IMR-90 (cell line): Measurements from ENCODE around the gene FICD. TPM values are rescaled to one million over a fixed set of nuclear protein-coding genes. Genes with fewer than 3 reads are reported as not detected.

Source experiments
- ATAC-seq: fragments of 200-7000 bp; cut with Tn5 transposase; 2 replicates; pipeline ENCODE4 v1.9.1; 2020; ENCODE audit warnings: low read depth, mild to moderate bottlenecking, moderate library complexity
- BruUV-seq: library from RNA; stranded (reverse); fragments of 400-500 nt; replicated peaks from 2 replicates; lab custom pipeline; 2021; lab: Mats Ljungman, UMichigan
- CTCF ChIA-PET: fragments of 300-600 bp; formaldehyde crosslinking; extraction: SDS; loops from one replicate; lab custom pipeline; 2021; ENCODE audit warnings: antibody characterized with exemption; lab: Yijun Ruan, JAX
- POLR2A ChIA-PET: fragments of 300-600 bp; sonication (Branson Sonifier 250); formaldehyde crosslinking; loops from one replicate; lab custom pipeline; 2022; ENCODE audit warnings: antibody characterized with exemption; ENCODE audit not compliant: unreplicated experiment; lab: Charles Lee
- DNase-seq: peaks from one replicate; pipeline ENCODE4 v3.0.0; 2013
- H2AFZ ChIP-seq: replicated peaks from 2 replicates; pipeline ENCODE3; 2013; ENCODE audit warnings: low read length, mild to moderate bottlenecking; ENCODE audit not compliant: poor library complexity
- H2AK5ac ChIP-seq: 2 replicates; pipeline ENCODE4 v1.6.1; 2013; ENCODE audit warnings: low read depth, low read length, inconsistent platforms
- H2AK9ac ChIP-seq: replicated peaks from 2 replicates; pipeline ENCODE3; 2013; ENCODE audit warnings: mild to moderate bottlenecking, low read depth, low read length, moderate library complexity; ENCODE audit not compliant: poor library complexity
- H2BK120ac ChIP-seq: 2 replicates; pipeline ENCODE4 v1.6.1; 2013; ENCODE audit warnings: low read depth, low read length, inconsistent platforms
- H2BK15ac ChIP-seq: 3 replicates; pipeline ENCODE4 v1.6.1; 2013; ENCODE audit warnings: low read depth, low read length, inconsistent platforms
- H2BK20ac ChIP-seq: 2 replicates; pipeline ENCODE4 v1.6.1; 2013; ENCODE audit warnings: low read depth, mild to moderate bottlenecking, inconsistent platforms, low read length, moderate library complexity
- H2BK5ac ChIP-seq: 2 replicates; pipeline ENCODE4 v1.6.1; 2013; ENCODE audit warnings: mild to moderate bottlenecking, low read depth, low read length, inconsistent platforms; ENCODE audit not compliant: poor library complexity, severe bottlenecking
- H3K14ac ChIP-seq: replicated peaks from 2 replicates; pipeline ENCODE4 v1.6.1; 2013; ENCODE audit warnings: low read depth, low read length, inconsistent platforms
- H3K18ac ChIP-seq: 2 replicates; pipeline ENCODE4 v1.6.1; 2013; ENCODE audit warnings: low read depth, low read length, control low read depth
- H3K23ac ChIP-seq: 2 replicates; pipeline ENCODE4 v1.6.1; 2013; ENCODE audit warnings: low read depth, low read length, inconsistent platforms
- H3K27ac ChIP-seq: 2 replicates; pipeline ENCODE4 v1.5.1; 2013; ENCODE audit warnings: mild to moderate bottlenecking, control low read depth, low read length; ENCODE audit not compliant: insufficient read depth
- H3K27me3 ChIP-seq: 2 replicates; pipeline ENCODE4 v1.6.1; 2013; ENCODE audit warnings: low read length; ENCODE audit not compliant: control insufficient read depth, insufficient read depth
- H3K36me3 ChIP-seq: 2 replicates; pipeline ENCODE4 v1.6.1; 2013; ENCODE audit warnings: low read length, mixed read lengths; ENCODE audit not compliant: control insufficient read depth, insufficient read depth
- H3K4ac ChIP-seq: 2 replicates; pipeline ENCODE4 v1.6.1; 2013; ENCODE audit warnings: low read depth, low read length, inconsistent platforms
- H3K4me1 ChIP-seq: 2 replicates; pipeline ENCODE4 v1.6.1; 2013; ENCODE audit warnings: low read length, mixed read lengths; ENCODE audit not compliant: control insufficient read depth, insufficient read depth
- H3K4me2 ChIP-seq: 2 replicates; pipeline ENCODE4 v1.6.1; 2013; ENCODE audit warnings: low read depth, mild to moderate bottlenecking, control low read depth, low read length, moderate library complexity
- H3K4me3 ChIP-seq: 2 replicates; pipeline ENCODE4 v1.5.1; 2013; ENCODE audit warnings: low read depth, mild to moderate bottlenecking, control low read depth, low read length, moderate library complexity; ENCODE audit not compliant: insufficient read depth
- H3K56ac ChIP-seq: 2 replicates; pipeline ENCODE4 v1.6.1; 2013; ENCODE audit warnings: low read length, inconsistent platforms; ENCODE audit not compliant: insufficient read depth; ENCODE audit errors: extremely low read depth
- H3K79me1 ChIP-seq, 2 experiments: 2 replicates each; pipeline ENCODE4 v1.6.1; 2013; ENCODE audit warnings: low read length in 2 of 2, inconsistent platforms in 1 of 2, low read depth in 1 of 2
- H3K9ac ChIP-seq: 2 replicates; pipeline ENCODE4 v1.6.1; 2013; ENCODE audit warnings: low read depth, low read length, control low read depth
- H3K9me1 ChIP-seq: 2 replicates; pipeline ENCODE4 v1.6.1; 2013; ENCODE audit warnings: low read length, inconsistent platforms; ENCODE audit not compliant: insufficient read depth
- H3K9me3 ChIP-seq: 2 replicates; pipeline ENCODE4 v1.6.1; 2013; ENCODE audit warnings: low read length; ENCODE audit not compliant: control insufficient read depth, insufficient read depth
- H4K20me1 ChIP-seq: 2 replicates; pipeline ENCODE4 v1.6.1; 2013; ENCODE audit warnings: low read length, inconsistent platforms; ENCODE audit not compliant: insufficient read depth
- H4K5ac ChIP-seq: 2 replicates; pipeline ENCODE4 v1.6.1; 2013; ENCODE audit warnings: mild to moderate bottlenecking, low read depth, low read length, control low read depth
- H4K8ac ChIP-seq, 2 experiments: 2 replicates each; pipeline ENCODE4 v1.6.1; 2013; ENCODE audit warnings: low read depth in 2 of 2, low read length in 2 of 2, control low read depth in 1 of 2, inconsistent platforms in 1 of 2
- H4K91ac ChIP-seq: 2 replicates; pipeline ENCODE4 v1.6.1; 2013; ENCODE audit warnings: low read depth, low read length, inconsistent platforms; ENCODE audit not compliant: insufficient read depth
- CEBPB ChIP-seq: IDR thresholded peaks from 2 replicates; pipeline ENCODE4 v1.6.1; 2012; ENCODE audit warnings: low read depth, low read length, improper control_type of control experiment
- CHD1 ChIP-seq: IDR thresholded peaks from 2 replicates; pipeline ENCODE4 v1.6.1; 2012; ENCODE audit warnings: low read depth, low read length, improper control_type of control experiment
- CTCF ChIP-seq: conservative IDR thresholded peaks from 2 replicates; pipeline ENCODE4 v1.5.1; 2012; ENCODE audit warnings: mild to moderate bottlenecking, low read depth, low read length, improper control_type of control experiment
- MAFK ChIP-seq: IDR thresholded peaks from 2 replicates; pipeline ENCODE4 v1.6.1; 2012; ENCODE audit warnings: low read depth, low read length, improper control_type of control experiment
- MAZ ChIP-seq: IDR thresholded peaks from 2 replicates; pipeline ENCODE4 v1.6.1; 2012; ENCODE audit warnings: low read depth, mild to moderate bottlenecking, low read length, improper control_type of control experiment, moderate library complexity, borderline replicate concordance
- NFE2L2 ChIP-seq: fragments of 150-350 bp; IDR thresholded peaks from 2 replicates; pipeline ENCODE4 v1.6.1; 2016; ENCODE audit warnings: low read depth, mild to moderate bottlenecking, low read length
- RAD21 ChIP-seq: IDR thresholded peaks from 2 replicates; pipeline ENCODE4 v1.6.1; 2012; ENCODE audit warnings: low read length, improper control_type of control experiment
- RCOR1 ChIP-seq: IDR thresholded peaks from 2 replicates; pipeline ENCODE4 v1.6.1; 2012; ENCODE audit warnings: mild to moderate bottlenecking, low read length, improper control_type of control experiment; ENCODE audit not compliant: insufficient replicate concordance
- RFX5 ChIP-seq: IDR thresholded peaks from 2 replicates; pipeline ENCODE4 v1.8.0; 2012; ENCODE audit warnings: low read depth, mild to moderate bottlenecking, low read length, moderate library complexity
- SMC3 ChIP-seq: fragments of 150-350 bp; IDR thresholded peaks from 2 replicates; pipeline ENCODE4 v1.6.1; 2016; ENCODE audit warnings: low read depth, mild to moderate bottlenecking, antibody characterized with exemption, low read length, moderate library complexity
- USF2 ChIP-seq: fragments of 150-350 bp; IDR thresholded peaks from 2 replicates; pipeline ENCODE4 v1.6.1; 2017; ENCODE audit warnings: mild to moderate bottlenecking, antibody characterized with exemption, low read length, low read depth
- WGBS, 2 experiments: methylation state at CpG; one replicate each; pipeline versions ENCODE4 v1.1.5 to v1.1.7; 2013; ENCODE audit warnings: missing lambda C conversion rate in 2 of 2; ENCODE audit not compliant: insufficient read length in 1 of 2; ENCODE audit errors: extremely low coverage in 2 of 2; 5-methylcytosine and 5-hydroxymethylcytosine counted together
- dilution Hi-C: fragments of 300-500 bp; cut with HindIII; formaldehyde crosslinking; loops from one replicate; pipeline ENCODE4 v1.14.3; 2018; ENCODE audit warnings: low sequenced_read_pairs; ENCODE audit not compliant: unreplicated experiment
- in situ Hi-C: fragments of 300-500 bp; cut with MboI; formaldehyde crosslinking; loops from 3 replicates; pipeline ENCODE4 v1.14.3; 2019; ENCODE audit warnings: low sequenced_read_pairs, inconsistent platforms, mixed read lengths
- intact Hi-C: fragments of 100-400 bp; cut with micrococcal nuclease; formaldehyde crosslinking; loops from 2 replicates; pipeline ENCODE4 v1.10.0; 2022
- polyA plus RNA-seq, 3 experiments: library from polyadenylated mRNA; depleted of rRNA; stranded (reverse); fragments of >200 nt; gene quantifications; 2 replicates each; pipeline ENCODE4 v1.2.3, GENCODE V29; 2012; ENCODE audit warnings: low replicate concordance in 1 of 3
- total RNA-seq: library from RNA; depleted of rRNA; stranded (reverse); fragments of >200 nt; gene quantifications from 2 replicates; pipeline ENCODE4 v1.2.3, GENCODE V29; 2012
- TF ChIP-seq, protein P1 (sequence below): fragments of 150-350 bp; IDR thresholded peaks from 2 replicates; pipeline ENCODE4 v1.6.1; 2016; ENCODE audit warnings: low read depth, mild to moderate bottlenecking, low read length, moderate library complexity, borderline replicate concordance

Gene FICD
- total and polyA plus RNA-seq, 2 of the 4 experiments (the other 2 are of a cell fraction), result 4.0 to 11.3 TPM

GRCh38 chr12:108543652-108544051, 28.6 kb downstream of the FICD start:
- CTCF ChIA-PET, result no interaction called here
- no peak for DNase-seq
- no peak overlapping the region for H2AK5ac ChIP-seq

More at GRCh38 chr12:108543652-108544051, 28.6 kb downstream of the FICD start:
- no peak overlapping the region for H3K4me2 ChIP-seq
- no peak overlapping the region for H3K4me3 ChIP-seq
- no peak overlapping the region for H2BK5ac ChIP-seq
- WGBS, 2 experiments, result 100% methylated on average over 1 of the region's 3 CpGs; no CpG with 5 or more reads in 1 of the 2 experiments
- H4K91ac ChIP-seq, result no peak overlapping the region
- intact Hi-C loops, result no loop called here
- H3K23ac ChIP-seq, result no peak overlapping the region
- no peak overlapping the region for H2BK120ac ChIP-seq
- ATAC-seq, result no peak
- peaks cover 13% of the 10 kb centered on the region for H3K9me1 ChIP-seq
- BruUV-seq, result no TSS peak
- no peak overlapping the region for H3K4ac ChIP-seq
- dilution Hi-C loops, result no loop called here
- H3K9ac ChIP-seq, result no peak overlapping the region
- H2BK15ac ChIP-seq, result no peak overlapping the region
- H2AFZ ChIP-seq, result no peak overlapping the region
- in situ Hi-C loops, result no loop called here
- H3K14ac ChIP-seq, result no peak overlapping the region
- H2AK9ac ChIP-seq, result no peak overlapping the region
- H4K5ac ChIP-seq, result no peak overlapping the region
- H2BK20ac ChIP-seq, result no peak overlapping the region
- H3K27me3 ChIP-seq, result no peaks in the 10 kb centered on the region
- H3K36me3 ChIP-seq, result peaks cover 35% of the 10 kb centered on the region
- POLR2A ChIA-PET, result no interaction called here
- no peak overlapping the region for H3K18ac ChIP-seq
- H3K4me1 ChIP-seq, result no peaks in the 10 kb centered on the region
- H3K9me3 ChIP-seq, result no peaks in the 10 kb centered on the region
- peaks cover 35 to 60% of the 10 kb centered on the region in 2 experiments for H3K79me1 ChIP-seq
- no peak for TF ChIP-seq RAD21
- TF ChIP-seq, protein P1, sequence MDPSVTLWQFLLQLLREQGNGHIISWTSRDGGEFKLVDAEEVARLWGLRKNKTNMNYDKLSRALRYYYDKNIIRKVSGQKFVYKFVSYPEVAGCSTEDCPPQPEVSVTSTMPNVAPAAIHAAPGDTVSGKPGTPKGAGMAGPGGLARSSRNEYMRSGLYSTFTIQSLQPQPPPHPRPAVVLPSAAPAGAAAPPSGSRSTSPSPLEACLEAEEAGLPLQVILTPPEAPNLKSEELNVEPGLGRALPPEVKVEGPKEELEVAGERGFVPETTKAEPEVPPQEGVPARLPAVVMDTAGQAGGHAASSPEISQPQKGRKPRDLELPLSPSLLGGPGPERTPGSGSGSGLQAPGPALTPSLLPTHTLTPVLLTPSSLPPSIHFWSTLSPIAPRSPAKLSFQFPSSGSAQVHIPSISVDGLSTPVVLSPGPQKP, result no peak
- no peak for TF ChIP-seq USF2
- TF ChIP-seq RFX5, result no peak
- no peak for TF ChIP-seq SMC3
- TF ChIP-seq CEBPB, result no peak
- TF ChIP-seq MAZ, result no peak
- TF ChIP-seq NFE2L2, result no peak
- no peak for TF ChIP-seq RCOR1
- no peak for TF ChIP-seq CHD1
- no peak for TF ChIP-seq CTCF
- TF ChIP-seq MAFK, result no peak
- peaks cover 21% of the 10 kb centered on the region; the same call in 1 of the 2 replicates for H4K20me1 ChIP-seq
- H4K8ac ChIP-seq, result no peak overlapping the region
- no peak overlapping the region for H3K56ac ChIP-seq
- no peak overlapping the region for H3K27ac ChIP-seq
